Skin of body (tissue), 2 donors: ENCODE data around the gene ARPC1A. TPM values are rescaled to one million over a fixed set of nuclear protein-coding genes. Genes with fewer than 3 reads are reported as not detected.
"Not testable (repeated sequence)": the region's sequence is repeated elsewhere in the genome, so short reads cannot be mapped to it uniquely, and the experiment has no call there.

ENCODE experiments used
- DNase-seq: peaks from one replicate; lab custom pipeline; 2025; lab: John Stamatoyannopoulos, UW
- total RNA-seq: library from RNA; depleted of rRNA; stranded (reverse); fragments of >200 nt; gene quantifications from one replicate; pipeline ENCODE4 v1.2.3, GENCODE V29; 2014

ARPC1A gene
- 56.2 TPM for total RNA-seq

DNA sequence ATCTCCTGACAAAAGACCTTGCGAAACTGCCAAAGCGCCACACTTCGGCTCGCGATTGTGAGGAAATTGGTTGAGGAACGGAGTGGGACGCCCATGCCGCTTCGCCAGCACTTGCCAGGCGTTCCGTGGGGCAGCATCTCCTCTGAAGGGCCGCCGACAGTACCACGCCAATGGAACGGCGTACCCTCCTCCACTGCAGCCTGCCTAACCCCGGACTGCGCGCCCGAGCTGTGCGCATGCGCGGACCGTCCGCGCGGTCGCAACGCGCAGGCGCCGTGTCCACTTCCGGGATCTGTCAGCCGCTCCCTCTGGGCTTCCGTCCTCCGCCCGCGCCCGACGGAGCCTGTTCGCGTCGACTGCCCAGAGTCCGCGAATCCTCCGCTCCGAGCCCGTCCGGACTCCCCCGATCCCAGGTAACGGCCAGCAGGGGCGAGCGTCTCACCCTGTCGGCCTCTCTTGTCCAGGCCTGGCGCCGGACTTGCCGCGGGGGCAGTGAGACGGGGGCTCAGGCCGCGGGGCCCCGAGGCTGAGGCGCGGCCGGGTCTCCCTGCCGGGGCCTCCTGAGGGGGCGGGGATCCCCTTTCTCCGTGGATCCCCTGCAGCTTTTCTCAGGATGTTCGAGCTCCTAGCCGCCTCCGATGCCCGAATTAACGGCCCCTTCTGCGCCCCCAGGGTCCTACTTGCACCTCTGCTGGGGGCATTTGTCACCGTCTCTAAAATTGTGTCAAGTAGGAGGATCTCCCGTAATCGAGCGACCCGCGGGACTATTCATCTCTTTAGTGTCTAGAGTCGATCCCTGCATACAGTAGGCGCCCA, at the start of gene ARPC1A:
Gene ARPC1A, plus strand, starts transcription at position 307 of the 816 bp plus-strand sequence. CDS start 7,456 bp downstream, outside the sequence.
- peak; percentile 91 for DNase-seq

GRCh38 chr7:99278180-99278579, 47.5 kb upstream of the ARPC1A start:
- no peak for DNase-seq

- DNase-seq = not testable (repeated sequence)
These were observed 41.5 kb upstream of the ARPC1A start for GRCh38 chr7:99284165-99284564.

DNA sequence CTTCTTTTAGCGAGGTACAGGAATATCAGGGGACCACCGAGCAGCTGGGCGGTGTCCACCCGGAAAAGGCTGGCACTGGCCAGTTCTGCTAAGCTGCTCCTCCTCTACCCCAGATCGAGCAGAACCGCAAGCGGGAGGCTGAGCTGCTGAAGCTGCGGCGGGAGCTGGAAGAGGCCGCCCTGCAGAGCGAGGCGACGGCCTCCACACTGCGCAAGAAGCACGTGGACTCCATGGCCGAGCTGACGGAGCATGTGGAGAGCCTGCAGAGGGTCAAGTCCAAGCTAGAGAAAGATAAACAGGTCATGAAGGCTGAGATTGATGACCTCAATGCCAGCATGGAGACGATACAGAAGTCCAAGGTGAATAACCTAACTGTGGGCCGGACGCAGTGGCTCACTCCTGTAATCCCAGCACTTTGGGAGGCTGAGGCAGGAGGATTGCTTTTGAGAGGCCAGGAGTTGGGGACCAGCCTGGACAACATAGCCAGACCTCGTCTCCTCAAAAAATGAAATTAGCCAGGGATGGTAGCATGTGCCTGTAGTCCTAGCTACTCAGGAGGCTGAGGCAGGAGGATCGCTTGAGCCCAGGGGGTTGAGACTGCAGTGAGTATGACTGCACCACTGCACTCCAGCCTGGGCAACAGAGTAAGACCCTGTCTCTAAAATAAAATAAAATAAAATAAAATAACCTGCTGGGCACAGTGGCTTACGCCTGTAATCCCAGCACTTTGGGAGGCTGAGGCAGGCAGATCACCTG, 37.7 kb upstream of the ARPC1A start:
- no peak for DNase-seq

DNA sequence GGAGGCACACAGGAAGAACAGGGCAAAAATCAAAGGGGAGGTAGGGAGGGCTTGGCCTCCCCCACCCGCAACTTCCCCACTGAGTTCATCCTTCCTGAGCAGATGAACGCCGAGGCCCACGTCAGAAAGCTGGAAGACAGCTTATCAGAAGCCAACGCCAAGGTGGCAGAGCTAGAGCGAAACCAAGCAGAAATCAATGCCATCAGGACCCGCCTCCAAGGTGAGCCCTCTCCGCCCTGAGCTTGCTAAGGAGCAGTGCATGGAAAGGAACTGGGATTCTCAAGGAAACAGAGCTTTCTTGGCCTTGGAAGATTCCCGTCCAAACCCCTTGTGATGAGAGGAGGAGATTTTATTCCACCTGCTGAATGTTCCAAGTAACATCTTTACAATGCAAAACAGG, 36.5 kb upstream of the ARPC1A start:
- no peak for DNase-seq

GRCh38 chr7:99290148-99290547, 35.5 kb upstream of the ARPC1A start:
- not testable (repeated sequence) for DNase-seq

DNA sequence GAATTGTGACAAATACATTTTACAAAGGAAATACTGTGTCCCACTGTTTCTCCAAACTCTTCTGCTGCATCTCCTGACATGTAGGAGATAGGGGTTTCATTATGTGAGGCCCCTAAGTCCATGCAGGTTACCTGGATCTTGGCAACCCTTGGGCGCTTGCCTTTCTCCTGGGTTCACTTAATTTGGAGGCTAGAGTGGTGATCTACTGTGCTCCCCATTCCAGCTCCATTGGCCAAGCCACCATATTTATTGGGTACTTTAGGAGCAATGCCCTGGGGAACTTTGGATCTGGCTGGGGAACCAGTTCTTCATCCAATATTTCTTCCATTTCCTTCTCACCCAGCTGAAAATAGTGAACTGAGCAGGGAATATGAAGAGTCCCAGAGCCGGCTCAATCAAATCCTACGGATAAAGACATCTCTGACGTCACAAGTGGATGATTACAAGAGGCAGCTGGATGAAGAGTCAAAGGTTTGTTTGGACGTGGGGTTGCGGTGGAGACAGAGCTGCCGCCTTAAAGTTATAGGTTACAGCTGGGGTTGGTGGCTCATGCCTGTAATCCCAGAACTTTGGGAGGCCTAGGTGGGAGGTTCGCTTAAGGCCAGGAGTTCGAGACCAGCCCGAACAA, 34.6 kb upstream of the ARPC1A start:
- no peak for DNase-seq

GRCh38 chr7:99292127-99292526, 33.6 kb upstream of the ARPC1A start:
- no peak for DNase-seq

GRCh38 chr7:99293167-99293566, 32.5 kb upstream of the ARPC1A start:
- no peak for DNase-seq

- DNase-seq = no peak
These were observed 32.0 kb upstream of the ARPC1A start for GRCh38 chr7:99293650-99294049.

- no peak for DNase-seq
These were observed 29.2 kb upstream of the ARPC1A start for GRCh38 chr7:99296471-99296870.

- DNase-seq = no peak
These were observed 24.2 kb upstream of the ARPC1A start for GRCh38 chr7:99301496-99301895.

DNA sequence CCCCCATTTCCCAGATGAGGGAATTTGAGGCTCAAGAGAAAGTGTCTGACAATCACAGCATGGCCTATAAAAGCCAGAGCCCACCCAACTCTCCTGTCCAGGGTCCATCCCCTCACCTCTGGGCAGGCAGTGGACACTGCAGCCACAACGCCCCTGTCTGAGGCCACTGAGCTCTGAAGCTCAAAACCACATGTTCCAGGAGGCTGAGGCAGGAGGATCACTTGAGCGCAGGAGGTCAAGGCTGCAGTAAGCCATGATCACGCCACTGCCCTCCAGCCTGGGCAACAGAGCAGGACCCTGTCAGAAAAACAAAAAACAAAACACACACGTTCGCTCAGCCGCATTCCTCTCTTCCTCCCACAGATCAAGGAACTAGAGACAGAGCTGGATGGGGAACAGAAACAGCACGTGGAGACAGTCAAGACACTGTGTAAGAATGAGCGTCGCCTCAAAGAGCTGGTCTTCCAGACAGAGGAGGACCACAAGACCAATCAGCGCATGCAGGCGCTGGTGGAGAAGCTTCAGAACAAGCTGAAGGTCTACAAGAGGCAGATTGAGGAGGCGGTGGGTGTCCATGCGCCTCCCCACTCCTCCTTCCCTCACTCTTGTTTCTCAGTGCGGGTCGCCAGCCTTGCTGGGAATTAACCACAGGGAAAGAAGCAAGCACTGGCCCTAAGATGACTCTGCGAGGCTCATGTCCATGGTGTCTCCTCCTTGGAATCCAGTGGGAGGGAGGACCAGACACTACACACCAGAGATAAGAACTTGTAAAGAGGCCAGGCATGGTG, 20.0 kb upstream of the ARPC1A start:
- DNase-seq = no peak

DNA sequence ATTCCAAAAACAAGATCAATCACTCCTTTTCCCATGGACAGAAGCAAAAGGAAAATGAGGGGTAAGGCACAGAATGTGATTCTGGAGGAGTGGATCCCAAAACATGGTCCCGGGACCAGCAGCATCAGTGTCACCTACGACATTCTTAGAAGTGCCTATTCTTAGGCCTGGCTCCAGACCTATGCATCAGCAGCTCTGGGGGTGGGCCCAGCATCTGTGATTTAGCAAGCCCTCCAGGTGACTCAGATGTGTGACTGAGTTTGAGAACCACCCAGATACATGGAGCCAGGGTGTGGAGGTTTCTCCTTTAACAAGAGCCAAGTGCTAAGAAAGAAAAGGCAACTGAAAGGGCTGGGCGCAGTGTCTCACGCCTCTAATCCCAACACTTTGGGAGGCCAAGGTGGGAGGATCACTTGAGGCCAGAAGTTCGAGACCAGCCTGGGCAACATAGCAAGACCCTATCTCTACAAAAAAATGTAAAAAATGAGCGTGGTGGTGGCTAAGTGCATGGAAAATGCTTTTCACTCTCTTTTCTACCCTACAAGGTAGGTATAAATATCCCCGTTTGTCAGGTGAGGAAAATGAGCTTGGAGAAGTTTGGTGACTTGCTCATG, 17.1 kb upstream of the ARPC1A start:
- DNase-seq = no peak

- DNase-seq = no peak
These were observed 16.6 kb upstream of the ARPC1A start for GRCh38 chr7:99309111-99309510.

DNA sequence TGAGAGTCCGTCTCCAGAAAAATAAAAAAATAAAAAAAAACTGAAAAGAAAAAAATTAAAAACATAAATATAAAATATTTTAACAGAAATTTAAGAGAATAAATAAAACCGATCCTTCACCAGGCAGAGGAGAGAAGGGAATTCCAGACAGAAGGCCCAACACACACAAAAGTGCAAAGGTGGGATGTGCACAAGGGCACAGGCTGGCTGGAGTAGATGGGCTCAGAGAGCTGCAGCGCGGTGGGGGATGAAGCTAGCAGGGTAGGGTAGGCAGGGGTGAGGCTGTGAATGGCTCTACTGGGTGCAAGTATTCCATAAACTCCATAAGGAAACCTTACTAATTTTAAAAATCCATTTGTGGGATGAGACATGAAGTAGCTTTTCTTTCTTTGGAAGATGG, 15.7 kb upstream of the ARPC1A start:
- DNase-seq = no peak

GRCh38 chr7:99311702-99312101, 14.0 kb upstream of the ARPC1A start:
- no peak for DNase-seq

DNA sequence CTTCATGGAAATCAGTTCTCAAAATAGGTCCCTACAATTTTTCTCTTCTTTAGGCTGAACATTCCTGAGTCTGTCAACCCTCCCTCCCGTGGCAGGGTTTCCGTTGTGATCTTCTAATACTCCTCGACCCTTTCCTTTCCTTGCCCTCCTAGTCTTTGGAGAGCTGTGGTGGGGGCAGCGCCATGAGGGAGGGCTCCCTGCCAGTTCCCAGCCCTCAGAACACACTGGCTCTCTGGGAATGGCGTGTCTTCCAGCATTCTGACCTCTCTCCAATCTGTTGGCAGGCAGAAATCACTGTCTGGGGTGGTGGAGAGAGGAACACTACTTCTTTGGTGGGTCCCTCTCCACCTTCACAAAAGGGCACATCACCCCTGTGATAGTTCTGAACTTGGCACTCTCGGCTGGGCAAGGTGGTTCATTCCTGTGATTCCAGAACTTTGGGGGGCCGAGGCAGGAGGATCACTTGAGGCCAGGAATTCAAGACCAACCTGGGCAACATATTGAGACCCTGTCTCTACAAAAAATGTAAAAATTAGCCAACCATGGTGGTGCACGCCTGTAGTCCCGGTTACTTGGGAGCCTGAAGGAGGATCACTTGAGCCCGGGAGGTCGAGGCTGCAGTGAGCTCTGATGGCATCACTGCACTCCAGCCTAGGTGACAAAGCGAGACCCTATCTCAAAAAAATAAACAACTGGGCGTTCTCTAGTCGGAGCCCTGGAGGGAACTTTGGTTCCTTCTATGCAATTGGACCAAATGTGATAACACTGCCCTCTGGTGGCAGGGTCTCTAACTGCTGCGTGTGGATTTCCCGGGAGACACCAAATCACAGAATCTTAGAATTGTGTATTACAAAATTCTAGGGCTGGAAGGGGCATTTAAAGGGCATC, 13.1 kb upstream of the ARPC1A start:
- DNase-seq = peak; percentile 13

DNA sequence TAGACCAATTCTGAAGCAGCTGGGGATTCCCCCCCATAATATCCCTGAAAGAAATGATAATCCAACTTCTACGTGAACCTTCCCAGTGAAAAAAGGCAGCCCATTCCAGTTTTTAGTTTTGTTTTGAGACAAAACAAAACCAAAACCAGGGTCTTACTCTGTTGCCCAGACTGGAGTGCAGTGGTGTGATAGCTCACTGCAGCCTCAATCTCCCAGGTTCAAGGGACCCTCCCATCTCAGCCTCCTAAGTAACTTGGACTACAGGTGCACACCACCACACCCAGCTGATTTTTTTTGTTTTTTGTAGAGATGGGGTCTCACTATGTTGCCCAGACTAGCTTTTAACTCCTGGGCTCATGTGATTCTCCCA, 12.5 kb upstream of the ARPC1A start:
- no peak for DNase-seq

- no peak for DNase-seq
These were observed 11.2 kb upstream of the ARPC1A start for GRCh38 chr7:99314504-99314903.
